GM12801 (cell line): ENCODE data around the gene CARD9.

Source experiments
- CTCF ChIP-seq: IDR thresholded peaks from one replicate; pipeline ENCODE4 v1.5.1; 2011; ENCODE audit warnings: control low read depth; ENCODE audit not compliant: insufficient read length; ENCODE audit errors: extremely low read depth

The CARD9 gene

DNA sequence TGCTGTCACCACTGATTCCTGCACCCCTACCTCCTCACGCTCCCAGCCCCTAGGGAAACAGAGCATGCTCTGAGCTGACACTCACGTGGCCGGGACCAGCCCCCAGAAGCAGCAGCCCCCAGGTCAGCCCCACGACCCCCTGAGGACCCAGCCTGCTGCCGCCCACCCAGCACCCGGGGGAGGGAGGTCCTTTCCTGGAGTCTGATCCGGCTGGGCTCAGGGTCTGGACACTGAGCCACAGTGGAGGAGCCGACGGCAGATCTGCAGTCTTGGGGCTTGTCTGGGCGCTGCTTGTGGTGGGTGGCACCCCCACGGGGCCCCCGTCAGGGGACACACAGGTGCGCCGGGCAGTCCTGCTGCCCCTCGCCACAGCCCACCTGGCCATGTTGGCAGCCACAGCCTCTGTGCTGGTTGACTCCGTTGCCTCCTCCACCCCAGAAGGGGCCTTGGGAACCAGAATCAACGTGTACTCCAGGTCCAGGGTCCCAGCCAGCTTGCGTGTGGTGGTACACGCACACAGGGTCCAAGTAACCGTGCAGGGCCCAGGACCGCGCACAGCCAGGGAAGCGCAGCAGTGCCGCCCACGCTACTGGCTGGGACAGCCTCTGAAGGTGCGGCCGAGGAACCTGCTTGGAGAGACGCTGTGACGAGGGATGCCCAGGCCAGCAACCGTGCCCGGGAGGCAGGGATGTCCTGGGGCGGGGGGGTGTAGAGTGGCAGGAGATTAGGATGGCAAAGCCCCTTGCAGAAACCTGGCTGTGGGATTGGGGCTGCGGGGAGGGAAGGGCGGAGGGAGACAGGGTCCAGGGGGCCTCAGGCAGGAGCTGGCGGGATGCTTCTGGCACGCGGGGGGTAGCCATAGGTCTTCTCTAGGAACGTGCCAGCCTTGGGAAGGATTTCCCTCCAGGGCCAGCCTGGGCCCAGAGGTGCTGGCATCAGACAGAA is 13.4 kb downstream of the CARD9 start:
- no peak for TF ChIP-seq CTCF

DNA sequence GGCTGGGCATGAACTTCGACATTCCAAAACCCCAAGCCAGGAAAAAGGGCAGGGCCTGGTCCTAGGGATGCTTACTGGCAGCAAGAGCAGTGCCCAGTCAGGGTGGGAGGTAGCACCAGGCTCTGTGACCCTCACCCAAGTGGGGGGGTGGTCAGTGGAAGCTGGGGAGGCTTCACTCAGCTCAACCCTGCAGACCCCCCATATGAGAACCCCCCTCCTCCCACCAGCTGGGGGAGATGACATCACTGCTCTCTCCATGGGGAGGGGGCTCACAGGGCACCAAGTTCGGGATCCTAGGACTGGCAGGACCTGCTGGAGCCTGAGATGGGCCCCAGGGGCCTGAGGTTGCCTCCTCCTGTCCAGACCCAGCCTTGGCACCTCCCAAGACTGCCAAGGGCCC is 14.6 kb downstream of the CARD9 start:
- TF ChIP-seq CTCF: no peak

- TF ChIP-seq CTCF: no peak
Observed at GRCh38 chr9:136358016-136358415, 15.5 kb downstream of the CARD9 start.

GRCh38 chr9:136357202-136357725 is 16.2 kb downstream of the CARD9 start:
- no peak for TF ChIP-seq CTCF

DNA sequence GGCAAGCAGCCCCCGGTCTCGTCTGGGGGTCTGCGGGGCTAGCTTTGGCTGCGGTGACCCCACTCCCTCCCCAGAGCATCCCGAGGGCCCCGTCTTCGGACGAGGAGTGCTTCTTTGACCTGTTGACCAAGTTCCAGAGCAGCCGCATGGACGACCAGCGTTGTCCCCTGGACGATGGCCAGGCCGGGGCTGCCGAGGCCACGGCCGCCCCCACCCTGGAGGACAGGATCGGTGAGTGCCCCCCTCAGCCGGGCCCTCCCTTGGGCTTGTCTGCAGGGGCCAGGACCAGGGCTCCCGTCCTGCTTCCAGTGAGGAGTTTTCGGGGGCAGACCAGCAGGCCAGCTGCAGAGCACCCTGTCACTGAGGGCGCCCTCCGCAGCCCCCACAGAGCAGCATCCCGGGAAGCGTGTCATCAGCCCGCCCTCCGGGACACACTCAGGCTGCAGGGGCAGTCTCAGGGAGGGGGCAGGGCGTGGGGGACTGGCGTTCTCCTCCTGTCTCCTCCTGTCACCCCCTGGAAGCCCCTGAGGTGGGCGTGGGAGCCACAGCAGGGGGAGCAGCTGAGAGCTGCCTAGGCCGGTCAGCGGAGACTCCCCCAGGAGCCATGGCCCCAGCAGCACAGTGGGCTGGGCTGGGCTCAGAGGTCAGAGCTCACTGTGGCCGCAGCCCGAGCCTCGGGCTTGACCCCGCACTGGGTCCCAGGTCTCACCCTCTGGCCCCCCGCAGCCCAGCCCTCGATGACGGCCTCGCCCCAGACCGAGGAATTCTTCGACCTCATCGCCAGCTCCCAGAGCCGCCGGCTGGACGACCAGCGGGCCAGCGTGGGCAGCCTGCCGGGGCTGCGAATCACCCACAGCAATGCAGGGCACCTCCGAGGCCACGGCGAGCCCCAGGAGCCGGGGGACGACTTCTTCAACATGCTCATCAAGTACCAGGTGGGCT is 17.6 kb downstream of the CARD9 start:
- TF ChIP-seq CTCF: no peak

GRCh38 chr9:136354592-136355085 is 18.8 kb downstream of the CARD9 start:
- TF ChIP-seq CTCF: no peak

DNA sequence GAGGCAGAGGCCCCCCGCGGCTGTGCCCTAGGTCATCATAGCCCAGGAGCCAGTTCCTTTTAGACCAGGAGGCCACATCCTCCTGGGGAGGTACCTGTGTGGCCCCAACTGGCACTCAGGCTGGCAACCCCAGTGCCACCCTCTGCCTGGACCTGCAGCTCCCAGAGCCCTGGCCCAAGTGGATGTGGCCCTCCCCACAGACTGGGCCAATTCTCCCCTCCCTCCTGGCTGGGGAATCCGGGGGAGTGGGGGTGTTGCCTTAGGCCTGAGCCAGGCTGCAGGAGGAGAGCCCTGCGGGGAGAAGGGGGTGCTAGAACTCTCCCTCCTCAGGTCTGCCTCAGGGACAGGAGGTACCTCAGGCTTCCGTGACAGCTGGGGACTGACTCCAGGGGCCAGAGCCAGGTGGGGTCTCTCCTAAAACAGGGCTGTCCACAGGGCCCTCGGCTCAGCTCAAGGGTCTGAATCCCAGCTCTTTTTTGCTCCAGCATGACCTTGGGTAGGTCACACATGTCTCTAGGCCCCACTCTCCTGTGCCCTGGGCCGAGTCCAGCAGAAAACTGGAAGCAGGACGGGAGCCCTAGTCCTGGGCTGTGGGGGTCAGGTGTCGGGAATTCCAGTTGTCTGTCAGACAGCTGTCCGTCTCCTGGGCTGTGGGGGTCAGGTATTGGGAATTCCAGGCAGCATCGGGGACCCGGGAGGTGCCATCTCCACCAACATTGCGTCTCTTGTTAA is 19.5 kb downstream of the CARD9 start:
- TF ChIP-seq CTCF: no peak
